Left renal pelvis (tissue), 4 donors: Measurements from ENCODE around the gene HOXD12. TPM values are rescaled to one million over a fixed set of nuclear protein-coding genes. Genes with fewer than 3 reads are reported as not detected.

Experiments used
- DNase-seq, 4 donors: peaks; one replicate each; pipeline ENCODE4 v3.0.0-alpha.2; 2013; ENCODE audit warnings: low read depth in 4 of 4, low spot score in 3 of 4
- polyA plus RNA-seq, 4 donors: library from polyadenylated mRNA; unstranded; fragments of 120-200 nt; gene quantifications; one replicate each; pipeline ENCODE4 v1.2.1, GENCODE V29; 2013; ENCODE audit not compliant: insufficient read length in 4 of 4

The HOXD12 gene
- polyA plus RNA-seq, 4 donors: 0.33 to 0.86 (median 0.51) TPM

- no peak for DNase-seq
Measured at GRCh38 chr2:176104316-176105077, 4.9 kb downstream of the HOXD12 start.

DNA sequence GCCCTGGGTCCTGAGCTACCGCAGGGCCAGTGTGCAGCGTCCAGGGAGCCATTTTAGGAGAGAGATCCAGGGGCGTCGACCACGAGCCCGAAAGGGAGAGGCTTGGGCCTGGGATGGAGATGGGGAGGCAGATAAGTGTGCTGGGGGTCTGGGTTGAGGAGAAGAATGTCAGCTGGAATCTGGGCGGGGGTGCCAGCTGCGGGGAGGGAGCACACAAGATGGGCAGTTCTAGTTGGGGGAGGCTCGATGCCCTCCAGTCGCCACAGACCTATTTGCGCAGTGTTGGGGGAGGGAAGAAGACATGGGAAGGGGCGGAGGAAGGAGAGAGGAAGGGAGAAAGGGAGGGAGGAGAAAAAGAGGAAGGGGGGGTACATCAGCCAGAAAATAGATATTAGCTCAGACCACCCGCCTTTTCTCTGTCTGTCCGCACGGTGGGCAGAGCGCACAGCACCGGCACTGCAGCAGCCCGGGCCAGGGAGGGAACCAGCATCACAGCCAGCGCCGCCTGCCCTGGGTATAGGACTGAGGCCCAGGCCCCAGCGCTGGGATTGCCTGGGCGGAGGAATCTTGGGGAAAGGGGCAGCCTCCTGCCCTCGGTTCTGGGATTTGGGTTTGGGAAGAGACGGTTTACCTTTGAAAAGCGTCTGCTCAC lies 5.6 kb downstream of the HOXD12 start:
- DNase-seq: no peak

DNA sequence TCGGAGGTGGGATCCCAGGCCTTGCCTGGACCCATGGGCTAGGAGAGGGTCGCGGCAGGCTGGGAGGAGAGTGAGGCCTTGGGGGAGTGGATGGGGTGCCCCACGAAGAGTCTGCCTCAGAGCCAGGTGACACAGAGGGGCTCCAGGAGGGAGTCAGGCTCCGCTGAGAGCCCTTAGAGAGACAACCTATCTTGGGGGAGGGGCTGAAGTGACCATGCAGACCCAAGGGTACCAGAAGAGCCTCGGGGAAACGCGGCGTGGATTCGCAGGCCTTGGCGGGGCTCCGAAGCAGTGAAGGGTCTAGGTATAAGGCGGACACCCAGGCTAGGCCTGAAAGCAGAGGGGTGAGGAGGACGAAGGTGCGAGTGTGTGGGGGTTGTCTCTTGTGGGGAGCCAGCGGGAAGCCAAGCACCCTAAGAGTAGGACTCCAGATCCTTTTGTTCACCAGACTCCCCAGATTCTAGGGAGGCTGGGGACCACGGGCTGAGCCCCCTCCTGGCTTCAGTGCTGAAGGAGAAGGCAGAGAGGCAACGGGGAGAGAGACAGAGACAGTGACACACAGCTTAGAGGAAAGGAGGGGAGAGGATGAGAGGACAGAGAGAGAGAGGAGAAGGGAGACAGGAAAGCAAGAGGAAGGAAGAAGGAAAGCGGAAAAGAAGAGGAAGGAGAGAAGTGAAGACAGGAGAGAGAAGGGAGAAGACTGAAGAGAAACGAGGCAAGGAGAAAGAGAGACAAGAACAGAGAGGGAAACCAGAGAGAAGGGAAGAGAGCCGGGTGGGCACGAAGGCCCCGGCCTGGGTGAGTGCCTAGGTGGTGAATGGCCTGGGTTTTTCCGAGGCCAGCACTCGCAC lies 6.4 kb downstream of the HOXD12 start:
- no peak for DNase-seq

DNA sequence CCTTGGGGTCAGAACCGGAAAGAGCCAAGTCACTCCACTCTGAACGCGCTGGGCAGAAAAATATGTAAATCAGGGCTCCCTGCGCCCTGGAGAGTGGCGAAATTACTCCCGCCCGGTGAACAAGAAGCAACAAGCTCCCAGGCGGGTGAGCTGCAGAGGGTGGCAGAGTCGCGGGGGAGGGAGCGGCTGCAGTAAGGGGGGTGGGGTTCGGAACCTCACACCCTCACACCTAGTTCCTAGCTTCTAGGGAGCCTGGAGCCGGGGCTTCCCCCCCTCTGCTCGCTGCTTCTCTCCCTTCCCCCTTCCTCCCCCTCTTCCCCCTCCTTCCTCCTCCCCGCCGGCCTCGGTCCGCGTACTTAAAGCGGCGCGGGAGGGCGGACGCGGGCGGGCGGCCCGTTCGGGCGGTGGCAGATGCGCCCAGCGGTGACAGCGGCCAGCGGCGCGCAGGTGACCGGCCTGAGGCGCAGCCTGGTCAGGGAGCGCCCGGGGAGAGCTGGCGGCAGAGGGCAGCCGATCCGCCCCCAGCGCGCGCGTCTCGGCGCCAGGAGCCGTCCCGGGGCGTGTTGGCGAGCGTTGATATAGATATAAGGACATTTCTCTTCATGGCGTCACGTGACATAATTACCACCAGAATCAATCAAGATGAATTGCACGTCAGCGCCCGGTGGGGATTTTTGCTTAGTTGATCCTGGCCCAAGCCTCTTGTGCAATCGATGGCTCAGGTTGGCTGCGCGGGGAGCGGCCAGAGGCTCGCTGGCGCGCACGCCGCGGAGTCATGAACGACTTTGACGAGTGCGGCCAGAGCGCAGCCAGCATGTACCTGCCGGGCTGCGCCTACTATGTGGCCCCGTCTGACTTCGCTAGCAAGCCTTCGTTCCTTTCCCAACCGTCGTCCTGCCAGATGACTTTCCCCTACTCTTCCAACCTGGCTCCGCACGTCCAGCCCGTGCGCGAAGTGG lies 7.3 kb downstream of the HOXD12 start, which contains the start of gene HOXD11:
HOXD11 (plus strand) TSS at position 700 of the 959 bp plus-strand sequence; CDS start at position 776, 76 bp downstream.
- no peak for DNase-seq

GRCh38 chr2:176107731-176108181 lies 8.2 kb downstream of the HOXD12 start:
- DNase-seq: no peak

- no peak for DNase-seq
Measured at GRCh38 chr2:176109192-176109901, 9.8 kb downstream of the HOXD12 start.

- no peak for DNase-seq
Measured at GRCh38 chr2:176109946-176110345, 10.4 kb downstream of the HOXD12 start.

DNA sequence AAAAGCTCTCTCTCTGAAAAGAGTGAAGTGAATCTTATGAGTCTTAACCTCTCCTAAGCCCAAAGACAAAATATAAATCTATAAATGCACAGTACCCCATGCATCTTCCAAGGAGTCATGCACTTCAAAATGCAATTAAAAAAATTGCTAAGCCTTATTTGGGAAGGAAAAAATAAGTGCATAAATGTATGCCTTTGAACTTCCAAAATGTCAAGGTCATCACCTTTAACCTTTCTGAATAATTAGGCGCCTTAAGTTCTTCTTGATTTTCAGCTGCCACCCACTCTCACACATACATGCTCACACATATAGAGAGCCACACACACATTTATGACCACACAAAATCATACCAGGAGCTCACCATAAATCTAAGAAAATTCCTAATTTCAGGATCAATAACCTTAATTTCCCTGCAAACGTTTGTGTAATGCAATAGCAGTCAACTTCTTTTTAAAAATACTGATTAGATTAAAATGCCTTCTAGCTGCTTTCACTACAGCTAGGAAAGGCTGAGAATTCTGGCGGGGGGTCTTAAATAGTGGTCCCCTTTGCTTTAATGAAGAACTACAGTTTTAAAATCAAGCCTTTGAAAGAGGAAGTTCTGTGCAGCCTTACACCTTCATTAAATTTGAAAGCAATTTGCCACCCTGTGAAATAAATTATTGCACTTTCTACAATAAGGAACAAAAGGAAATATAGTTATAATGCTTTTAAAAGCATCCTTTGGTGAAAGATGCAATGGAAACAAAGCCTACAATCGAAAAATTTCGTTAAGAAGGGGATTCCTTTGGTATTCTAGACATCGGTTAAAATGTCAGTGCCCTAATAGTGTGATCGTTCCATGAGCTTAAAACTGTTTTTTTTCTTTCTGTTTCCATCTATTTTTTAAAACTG lies 11.1 kb downstream of the HOXD12 start:
- no peak for DNase-seq

DNA sequence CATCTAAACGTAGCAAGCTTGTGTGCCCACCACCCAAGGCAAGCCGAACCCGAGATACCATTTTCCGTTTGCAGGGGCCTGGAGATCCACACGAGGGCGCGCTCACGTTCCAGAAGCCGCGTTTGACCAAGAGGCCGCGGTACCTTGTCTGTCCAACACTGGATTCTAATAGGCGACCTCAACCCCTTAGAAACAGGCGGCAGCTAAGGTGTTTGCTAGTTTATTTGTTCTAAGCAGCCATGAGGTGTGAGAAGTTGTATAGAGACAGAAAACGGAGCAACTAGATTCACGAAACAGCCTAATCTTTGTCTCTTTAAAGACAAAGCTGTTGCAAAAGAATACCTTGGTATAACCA lies 11.7 kb downstream of the HOXD12 start:
- DNase-seq: peak in 1 of 4 donors; percentile 86

DNA sequence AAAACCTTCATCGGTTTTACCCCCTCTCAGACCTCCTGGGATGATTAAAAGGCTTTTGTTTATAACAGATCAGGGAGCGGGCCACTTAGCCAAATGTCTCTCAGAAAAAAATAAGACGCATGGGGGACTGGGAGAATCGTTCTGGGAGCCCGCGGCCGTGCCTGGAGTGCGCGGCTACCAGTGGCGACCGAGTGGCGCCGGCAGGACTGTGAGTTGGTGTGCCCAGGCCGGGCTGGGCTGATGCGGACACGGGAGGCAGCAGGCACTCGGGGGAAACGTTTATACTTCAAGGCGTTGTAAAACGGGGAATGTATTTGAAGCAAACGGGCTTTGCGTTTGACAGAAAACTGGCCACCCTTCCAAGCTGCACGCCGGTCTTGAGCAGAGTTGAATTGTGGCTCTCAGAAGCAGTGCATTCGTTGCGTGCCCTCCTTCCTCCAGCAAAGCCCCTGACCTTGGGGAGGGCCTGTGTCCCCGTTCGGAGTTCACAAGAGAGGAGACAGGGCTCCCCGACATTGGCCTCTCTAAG lies 12.3 kb downstream of the HOXD12 start:
- no peak for DNase-seq

DNA sequence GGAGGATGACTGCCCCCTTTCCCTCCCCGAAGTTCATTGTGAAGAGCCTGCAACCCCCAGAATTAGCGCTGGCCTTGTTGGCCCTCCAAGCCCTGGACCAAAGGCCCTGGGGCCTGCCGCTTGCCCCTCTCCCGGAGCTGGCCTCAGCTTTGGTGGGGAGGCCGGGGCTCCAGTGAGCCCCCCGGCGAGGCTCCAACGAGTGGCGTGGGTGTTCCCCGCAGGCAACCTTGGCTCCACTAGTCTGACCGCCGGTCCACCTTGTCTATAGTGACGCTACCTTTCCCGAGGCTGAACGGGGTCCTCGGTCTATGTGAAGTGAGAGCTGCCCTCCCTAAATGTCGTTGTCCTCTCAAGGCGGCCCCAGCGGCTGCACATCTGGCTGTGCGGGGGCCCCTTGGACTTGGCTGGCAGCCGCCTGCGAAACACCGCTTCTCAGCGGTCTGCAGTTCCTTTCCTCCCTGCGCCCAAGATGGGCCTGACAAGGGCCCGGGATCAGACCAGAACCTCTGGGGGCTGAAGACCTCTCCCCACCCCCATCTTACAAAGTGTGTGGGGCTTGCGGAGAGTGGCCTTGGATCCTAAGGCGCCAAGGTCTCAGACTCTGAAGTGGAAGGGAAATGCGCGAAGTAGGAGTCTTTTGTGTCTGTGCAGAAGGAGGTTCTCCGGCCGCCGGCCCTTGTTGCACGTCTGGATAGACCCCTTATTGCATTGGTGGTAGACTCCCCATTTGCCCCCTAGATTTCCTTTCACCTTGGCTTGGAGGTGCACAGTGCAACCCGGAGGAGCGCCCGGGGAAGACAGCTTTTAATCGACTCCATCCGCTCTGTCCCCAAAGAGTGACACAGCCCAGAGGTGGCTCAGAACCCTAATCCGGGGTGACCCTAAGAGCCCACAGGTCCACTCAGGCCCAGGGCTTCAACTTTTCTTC lies 13.0 kb downstream of the HOXD12 start:
- no peak for DNase-seq

GRCh38 chr2:176114120-176114929 lies 14.7 kb downstream of the HOXD12 start:
- DNase-seq: no peak

DNA sequence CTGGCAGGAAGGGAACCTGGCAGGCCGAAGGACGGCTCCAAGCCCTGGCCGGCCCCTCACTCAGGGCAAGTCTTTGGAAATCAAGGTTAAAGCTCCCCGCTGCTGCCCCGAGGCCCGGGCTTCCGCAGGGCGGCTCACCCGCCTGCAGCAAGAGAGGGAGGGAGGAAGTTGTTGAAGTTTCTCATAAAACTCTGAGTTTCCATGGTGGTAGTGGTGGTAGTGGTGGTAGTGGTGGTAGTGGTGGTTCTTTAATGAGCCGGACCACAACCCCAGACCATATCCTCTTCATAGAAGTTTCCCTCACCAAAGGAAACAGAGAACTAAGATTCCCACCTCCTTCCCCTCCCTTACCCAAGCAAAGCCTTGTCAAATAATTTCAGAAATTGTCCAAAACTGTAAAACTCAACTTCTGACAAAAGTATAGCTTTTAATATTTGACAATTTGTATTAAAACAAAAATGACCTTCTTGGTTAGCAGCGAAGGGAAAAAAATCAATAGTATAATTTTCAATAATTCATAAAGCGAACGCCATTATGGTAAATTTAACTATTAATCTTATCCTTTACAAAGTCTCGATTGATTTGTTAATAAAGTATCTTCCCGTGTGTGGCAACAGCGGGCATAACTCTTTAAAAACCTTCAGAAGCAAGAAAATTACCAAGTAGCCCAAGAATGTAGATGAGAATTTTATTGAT lies 15.5 kb downstream of the HOXD12 start:
- no peak for DNase-seq

DNA sequence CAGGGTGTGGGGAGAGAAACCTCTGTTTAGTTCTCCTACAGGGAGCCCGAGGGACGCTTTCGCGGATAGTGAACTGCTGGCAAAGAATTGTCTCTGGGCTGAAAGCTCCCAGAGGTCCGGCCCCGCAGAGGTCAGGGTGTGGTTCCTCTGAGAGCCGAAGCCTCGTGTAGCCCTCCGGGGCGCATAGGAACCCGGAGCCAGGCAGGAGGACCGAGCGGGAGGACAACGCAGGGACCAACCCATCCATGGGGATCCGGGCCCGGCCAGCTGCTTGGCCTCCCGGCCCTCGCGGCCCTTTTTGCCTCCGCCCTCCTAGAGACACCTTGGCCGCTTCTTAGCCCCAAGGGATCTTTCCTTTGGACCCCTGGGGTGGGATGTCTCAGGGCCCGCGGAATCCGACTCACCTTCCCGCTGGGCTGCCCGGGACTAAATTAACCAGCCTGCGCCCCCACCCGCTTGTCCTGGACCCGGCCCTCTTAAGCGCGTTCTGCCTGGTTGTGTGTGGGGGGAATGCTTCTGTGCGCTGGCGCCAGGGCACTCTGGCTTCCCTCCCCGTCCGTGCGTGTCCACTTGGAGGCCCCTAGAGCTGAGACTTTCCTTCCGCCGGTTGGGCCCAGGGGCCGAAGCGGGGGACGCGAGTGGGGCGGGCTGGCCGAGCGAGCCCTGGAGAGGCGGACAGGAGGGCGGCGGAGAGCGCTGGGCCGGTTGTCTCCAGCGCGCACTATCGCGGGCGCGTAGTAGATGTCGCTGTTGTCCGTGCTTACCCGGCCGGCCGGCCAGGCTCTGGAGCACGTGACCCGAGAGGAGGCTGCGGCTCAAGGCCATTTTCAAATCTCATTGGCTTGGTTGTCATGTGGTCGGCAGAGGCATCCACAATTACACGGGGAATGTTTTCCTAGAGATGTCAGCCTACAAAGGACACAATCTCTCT lies 16.6 kb downstream of the HOXD12 start, which contains the start of gene HOXD10:
HOXD10 (plus strand) TSS at position 896 of the 931 bp plus-strand sequence. CDS start 56 bp downstream, outside the sequence.
- no peak for DNase-seq
